ENCODE measurements around the gene RBM23. TPM values are rescaled to one million over a fixed set of nuclear protein-coding genes. Genes with fewer than 3 reads are reported as not detected.

Gene RBM23
- total RNA-seq, 1 experiment from 2014 or later, result 78.9 TPM

DNA sequence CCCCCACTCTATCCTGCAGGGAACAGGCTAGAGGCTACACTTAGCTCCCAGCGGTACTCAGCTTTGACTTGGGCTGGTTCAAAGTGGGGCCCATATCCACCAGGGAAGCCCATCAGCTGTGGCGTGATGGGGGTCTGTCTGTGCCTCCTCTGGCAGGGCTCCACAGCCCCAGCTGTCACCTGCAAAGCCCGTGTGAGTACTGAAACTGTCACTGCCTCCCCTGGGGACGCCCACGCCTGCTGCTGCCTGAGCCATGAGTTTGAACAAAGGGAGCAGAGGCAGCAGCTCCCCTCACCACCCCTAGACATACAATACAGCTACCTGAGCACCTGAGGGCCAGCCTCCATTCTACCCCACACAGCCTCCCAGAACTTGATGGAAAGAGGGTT, 31.0 kb downstream of the RBM23 start:
- peaks cover 11% of the 10 kb centered on the region for H3K79me2 ChIP-seq (ENCODE audit: low read length)
- no peaks in the 10 kb centered on the region for H3K36me3 ChIP-seq (ENCODE audit: low read depth, low read length)
- ATAC-seq (no peak), DNase-seq (no peak)
- POLR2A ChIA-PET (ENCODE audit: unreplicated experiment), result interaction anchor here (0.5 kb wide), 1 partner anchor 17 kb away, joined by 3 read pairs; the partner anchor contains the start of gene LRP10
- CTCF ChIA-PET, result no interaction called here
- intact Hi-C loops (cut with micrococcal nuclease), result loop anchor here (1.0 kb wide), 1 partner anchor 16 kb away; no protein-coding TSS in a partner anchor
- H3F3A ChIP-seq (ENCODE audit: low read length, unreplicated experiment), result no peaks in the 10 kb centered on the region
- no peak overlapping the region for H3K27ac ChIP-seq (ENCODE audit: low read length)
- no peaks in the 10 kb centered on the region for H3K9me3 ChIP-seq (ENCODE audit: low read length)
- peak overlapping the region; percentile 90; the same call in 1 of the 2 replicates for H2AFZ ChIP-seq (ENCODE audit: low read length)
- H3K9ac ChIP-seq (ENCODE audit: low read length), result peak overlapping the region; percentile 81
- no peaks in the 10 kb centered on the region for H3K9me2 ChIP-seq (replicated peaks; ENCODE audit: low read length)
- H3K4me2 ChIP-seq (ENCODE audit: low read length), result peak overlapping the region; percentile 92
- peak overlapping the region; percentile 68 for H3K4me3 ChIP-seq (ENCODE audit: low read length)
- no TSS peak for BruUV-seq (replicated peaks)
- no peaks in the 10 kb centered on the region for H3K27me3 ChIP-seq (ENCODE audit: low read length)
- TF ChIP-seq, protein P1, sequence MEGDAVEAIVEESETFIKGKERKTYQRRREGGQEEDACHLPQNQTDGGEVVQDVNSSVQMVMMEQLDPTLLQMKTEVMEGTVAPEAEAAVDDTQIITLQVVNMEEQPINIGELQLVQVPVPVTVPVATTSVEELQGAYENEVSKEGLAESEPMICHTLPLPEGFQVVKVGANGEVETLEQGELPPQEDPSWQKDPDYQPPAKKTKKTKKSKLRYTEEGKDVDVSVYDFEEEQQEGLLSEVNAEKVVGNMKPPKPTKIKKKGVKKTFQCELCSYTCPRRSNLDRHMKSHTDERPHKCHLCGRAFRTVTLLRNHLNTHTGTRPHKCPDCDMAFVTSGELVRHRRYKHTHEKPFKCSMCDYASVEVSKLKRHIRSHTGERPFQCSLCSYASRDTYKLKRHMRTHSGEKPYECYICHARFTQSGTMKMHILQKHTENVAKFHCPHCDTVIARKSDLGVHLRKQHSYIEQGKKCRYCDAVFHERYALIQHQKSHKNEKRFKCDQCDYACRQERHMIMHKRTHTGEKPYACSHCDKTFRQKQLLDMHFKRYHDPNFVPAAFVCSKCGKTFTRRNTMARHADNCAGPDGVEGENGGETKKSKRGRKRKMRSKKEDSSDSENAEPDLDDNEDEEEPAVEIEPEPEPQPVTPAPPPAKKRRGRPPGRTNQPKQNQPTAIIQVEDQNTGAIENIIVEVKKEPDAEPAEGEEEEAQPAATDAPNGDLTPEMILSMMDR (conservative IDR thresholded peaks at IDR 0.05; ENCODE audit: low read depth, low read length), result no peak
- TF ChIP-seq EZH2 (IDR thresholded peaks at IDR 0.05; ENCODE audit: low read length, unreplicated experiment) (no peak), EZH2phosphoT487 (IDR thresholded peaks at IDR 0.05; ENCODE audit: borderline replicate concordance, low read length) (no peak)
- no peaks in the 10 kb centered on the region for H4K20me1 ChIP-seq (ENCODE audit: low read length)
- H3K4me1 ChIP-seq (ENCODE audit: insufficient read depth, low read length), result peaks cover 18% of the 10 kb centered on the region

DNA sequence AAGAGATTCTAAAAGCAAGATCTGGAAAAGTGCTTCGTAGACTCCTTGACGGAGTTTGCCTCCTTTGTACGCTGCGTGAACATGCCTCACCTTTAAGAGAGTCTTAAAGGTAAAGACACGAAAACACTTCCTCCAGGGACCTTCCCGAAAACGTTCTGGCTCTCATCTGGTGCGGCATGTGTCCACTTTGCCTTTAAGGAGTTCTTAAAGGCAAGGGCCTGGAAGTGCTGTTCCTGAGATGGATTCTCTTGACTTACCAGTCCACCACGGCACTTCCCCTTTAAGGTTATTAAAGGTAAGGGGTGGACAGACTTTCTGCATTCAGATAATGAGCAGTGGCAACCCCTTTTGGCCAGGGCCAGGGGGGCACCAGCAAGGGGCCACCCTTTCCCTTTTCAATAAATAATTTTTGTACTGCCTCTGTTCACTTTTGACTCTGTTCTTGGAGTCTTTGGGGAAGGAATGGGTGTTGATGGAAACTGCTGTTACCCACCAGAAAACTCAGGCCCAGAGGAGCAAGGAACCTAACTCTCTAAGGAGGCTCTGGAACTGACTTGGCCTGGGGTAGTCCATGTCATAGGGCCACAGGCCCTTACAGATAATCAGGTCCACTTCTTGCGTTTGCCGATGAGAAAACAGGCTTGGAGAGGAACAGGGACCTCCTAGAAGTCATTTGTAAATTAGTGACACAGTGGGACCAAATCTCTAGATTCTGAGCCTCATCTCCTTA, 31.5 kb downstream of the RBM23 start:
- Histone ChIP-seq H3F3A (ENCODE audit: low read length, unreplicated experiment) (no peaks in the 10 kb centered on the region), H2AFZ (ENCODE audit: low read length) (peak overlapping the region; percentile 90), H3K9ac (ENCODE audit: low read length) (peak overlapping the region; percentile 81), H3K4me1 (ENCODE audit: insufficient read depth, low read length) (peaks cover 23% of the 10 kb centered on the region), H3K9me2 (replicated peaks; ENCODE audit: low read length) (no peaks in the 10 kb centered on the region), H3K27ac (ENCODE audit: low read length) (peak overlapping the region; percentile 67), H3K79me2 (ENCODE audit: low read length) (peaks cover 11% of the 10 kb centered on the region), H3K27me3 (ENCODE audit: low read length) (no peaks in the 10 kb centered on the region), H3K4me3 (ENCODE audit: low read length) (peak overlapping the region; percentile 68), H3K9me3 (ENCODE audit: low read length) (no peaks in the 10 kb centered on the region), H3K4me2 (ENCODE audit: low read length) (peak overlapping the region; percentile 92), H3K36me3 (ENCODE audit: low read depth, low read length) (no peaks in the 10 kb centered on the region), H4K20me1 (ENCODE audit: low read length) (no peaks in the 10 kb centered on the region)
- ATAC-seq (peak; percentile 85), DNase-seq (peak; percentile 95)
- TF ChIP-seq EZH2 (IDR thresholded peaks at IDR 0.05; ENCODE audit: low read length, unreplicated experiment), result no peak
- TF ChIP-seq EZH2phosphoT487 (IDR thresholded peaks at IDR 0.05; ENCODE audit: borderline replicate concordance, low read length), result no peak
- intact Hi-C loops (cut with micrococcal nuclease), result loop anchor here (1.0 kb wide), 1 partner anchor 15 kb away; no protein-coding TSS in a partner anchor
- POLR2A ChIA-PET (ENCODE audit: unreplicated experiment), result no interaction called here
- BruUV-seq (replicated peaks), result TSS peak; percentile 70
- CTCF ChIA-PET, result interaction anchor here (0.8 kb wide), 1 partner anchor 16 kb away, joined by 4 read pairs; the partner anchor contains the start of gene LRP10

DNA sequence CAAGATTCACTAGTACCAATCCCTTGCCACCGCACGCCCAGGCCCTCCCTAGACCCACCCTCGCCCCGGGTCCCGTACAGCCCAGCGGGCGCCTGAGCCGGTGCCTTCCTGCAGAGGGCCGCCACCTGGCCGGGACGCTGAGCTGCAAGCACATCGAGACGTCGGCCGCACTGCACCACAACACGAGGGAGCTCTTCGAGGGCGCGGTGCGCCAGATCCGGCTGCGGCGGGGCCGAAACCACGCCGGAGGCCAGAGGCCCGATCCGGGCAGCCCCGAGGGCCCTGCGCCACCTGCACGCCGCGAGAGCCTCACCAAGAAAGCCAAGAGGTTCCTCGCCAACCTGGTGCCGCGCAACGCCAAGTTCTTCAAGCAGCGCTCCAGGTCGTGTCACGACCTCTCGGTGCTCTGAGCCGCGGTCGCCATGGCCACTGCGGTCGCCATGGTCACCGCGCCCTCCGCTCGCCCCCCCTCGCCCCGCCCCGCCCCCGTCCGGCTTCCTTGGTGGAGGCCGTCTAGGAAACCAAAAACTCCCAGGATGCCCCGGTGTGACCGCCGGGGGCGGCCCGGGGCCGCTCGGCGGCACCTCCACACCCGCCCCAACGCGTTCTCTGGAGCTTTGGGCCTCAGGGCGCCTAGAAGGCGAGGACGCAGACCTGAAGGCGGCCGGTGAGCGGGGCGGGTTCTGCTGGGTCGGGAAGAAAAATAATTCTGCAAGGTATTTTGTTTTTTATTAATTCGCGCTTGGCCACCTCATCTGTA, 32.3 kb downstream of the RBM23 start:
- peak overlapping the region; percentile 92 for H3K4me2 ChIP-seq (ENCODE audit: low read length)
- CTCF ChIA-PET, result interaction anchor here (0.6 to 0.8 kb wide), 2 partner anchors 15 to 30 kb away, joined by 3 to 4 read pairs; partner anchors contain the start of gene LRP10
- H3K9me2 ChIP-seq (replicated peaks; ENCODE audit: low read length), result no peaks in the 10 kb centered on the region
- POLR2A ChIA-PET (ENCODE audit: unreplicated experiment), result no interaction called here
- H4K20me1 ChIP-seq (ENCODE audit: low read length), result no peaks in the 10 kb centered on the region
- H3K36me3 ChIP-seq (ENCODE audit: low read depth, low read length), result no peaks in the 10 kb centered on the region
- H3K4me1 ChIP-seq (ENCODE audit: insufficient read depth, low read length), result peaks cover 29% of the 10 kb centered on the region
- H3K27me3 ChIP-seq (ENCODE audit: low read length), result no peaks in the 10 kb centered on the region
- H3K4me3 ChIP-seq (ENCODE audit: low read length), result peak overlapping the region; percentile 68
- no peak for TF ChIP-seq EZH2 (IDR thresholded peaks at IDR 0.05; ENCODE audit: low read length, unreplicated experiment)
- no peak for TF ChIP-seq EZH2phosphoT487 (IDR thresholded peaks at IDR 0.05; ENCODE audit: borderline replicate concordance, low read length)
- TF ChIP-seq, protein P1 (conservative IDR thresholded peaks at IDR 0.05; ENCODE audit: low read depth, low read length), result no peak; the same call in 1 of the 2 replicates
- peak; percentile 66 for ATAC-seq
- H3F3A ChIP-seq (ENCODE audit: low read length, unreplicated experiment), result no peaks in the 10 kb centered on the region
- H3K79me2 ChIP-seq (ENCODE audit: low read length), result peaks cover 11% of the 10 kb centered on the region
- no TSS peak for BruUV-seq (replicated peaks)
- H3K9ac ChIP-seq (ENCODE audit: low read length), result peak overlapping the region; percentile 81
- H3K27ac ChIP-seq (ENCODE audit: low read length), result peak overlapping the region; percentile 67
- intact Hi-C loops (cut with micrococcal nuclease), result loop anchor here (1.0 kb wide), 1 partner anchor 14 kb away; no protein-coding TSS in a partner anchor
- no peaks in the 10 kb centered on the region for H3K9me3 ChIP-seq (ENCODE audit: low read length)
- H2AFZ ChIP-seq (ENCODE audit: low read length), result peak overlapping the region; percentile 90
- DNase-seq, result peak; percentile 74

Data from PC-3 (cell line).